Heart left ventricle (tissue), 16 donors: ENCODE data around the gene CLDN16. TPM values are rescaled to one million over a fixed set of nuclear protein-coding genes. Genes with fewer than 3 reads are reported as not detected.

ENCODE experiments used
- ATAC-seq, 4 donors: fragments of 200-7000 bp; cut with Tn5 transposase; one replicate each; pipeline ENCODE4 v1.9.1; 2020 to 2022; ENCODE audit warnings: moderate library complexity in 4 of 4, mild to moderate bottlenecking in 3 of 4, moderate number of reproducible peaks in 1 of 4
- DNase-seq, 5 donors: peaks; one replicate each; pipeline ENCODE4 v3.0.0-alpha.2; 2020
- H3K27ac ChIP-seq, 12 donors: fragments of 200-600 bp; sonication (generic) in 4 of 12; one replicate each; pipeline versions ENCODE4 v1.5.0 to v1.8.0; 2016 to 2022; ENCODE audit warnings: mild to moderate bottlenecking in 2 of 12
- H3K27me3 ChIP-seq, 9 donors: fragments of 200-600 bp; sonication (generic) in 2 of 9; one replicate each; pipeline versions ENCODE4 v1.5.1 to v1.8.0; 2016 to 2022; ENCODE audit warnings: mild to moderate bottlenecking in 3 of 9
- H3K36me3 ChIP-seq, 9 donors: fragments of 200-600 bp; sonication (generic) in 2 of 9; one replicate each; pipeline versions ENCODE4 v1.5.0 to v1.8.0; 2018 to 2022; ENCODE audit warnings: mild to moderate bottlenecking in 2 of 9
- H3K4me1 ChIP-seq, 12 donors: fragments of 200-600 bp; sonication (generic) in 4 of 12; one replicate each; pipeline versions ENCODE4 v1.5.0 to v1.8.0; 2016 to 2022; ENCODE audit warnings: mild to moderate bottlenecking in 3 of 12
- H3K4me3 ChIP-seq, 12 donors: fragments of 200-600 bp; sonication (generic) in 4 of 12; one replicate each; pipeline versions ENCODE4 v1.5.0 to v1.8.0; 2017 to 2022; ENCODE audit warnings: mild to moderate bottlenecking in 9 of 12, moderate library complexity in 4 of 12
- H3K9me3 ChIP-seq, 12 donors: fragments of 200-600 bp; sonication (generic) in 4 of 12; one replicate each; pipeline versions ENCODE4 v1.5.0 to v1.8.0; 2016 to 2022; ENCODE audit warnings: mild to moderate bottlenecking in 1 of 12
- CTCF ChIP-seq, 12 donors: fragments of 200-600 bp; sonication (generic) in 4 of 12; IDR thresholded peaks; one replicate each; pipeline versions ENCODE4 v1.5.0 to v1.8.0; 2018 to 2022; ENCODE audit warnings: antibody characterized with exemption in 12 of 12, mild to moderate bottlenecking in 5 of 12
- POLR2A ChIP-seq, 2 donors: fragments of 450-650 bp; IDR thresholded peaks; one replicate each; pipeline ENCODE4 v1.6.1; 2017; ENCODE audit warnings: antibody characterized with exemption in 2 of 2, mild to moderate bottlenecking in 2 of 2, moderate library complexity in 2 of 2
- WGBS, 4 donors: extraction: QIAGEN DNeasy Blood & Tissue Kit in 2 of 4; methylation state at CpG; one replicate each; pipeline versions ENCODE4 v1.1.5 to v1.1.7; 2013 to 2018; 5-methylcytosine and 5-hydroxymethylcytosine counted together
- intact Hi-C, 10 donors: fragments of 100-400 bp; cut with DNase I; formaldehyde crosslinking; loops; one replicate each; pipeline versions ENCODE4 v1.11.1 to v1.14.2; 2022
- polyA plus RNA-seq, 2 donors: library from polyadenylated mRNA; stranded (reverse); fragments of 200-250 nt; gene quantifications; one replicate each; pipeline ENCODE4 v1.2.3, GENCODE V29; 2013
- total RNA-seq, 9 donors: library from RNA; depleted of rRNA in 2 of 9; stranded (reverse); fragments of >200 nt in 2 of 9; fragmentation: NEBNext Ultra II Directional in 3 of 9; extraction: Animal tissue kit (Norgen Biotek cat#: 25700) in 3 of 9; gene quantifications; one replicate each; pipeline versions ENCODE4 v1.1.0 to v1.2.4, GENCODE V29; 2016 to 2023
- donor health status: ischemic (EF 13 %, LVEDD 7.1; RV severe dilation, severe dysfunction).
- donor health status: healthy with polysubstance abuse.
- donor health status: DM: no; HTN: yes; CAD: no.
- donor health status: DM: no; HTN: no; CAD: no.
- donor health status: ischemic (EF 25% LVEDD 6.9; RV normal size, moderate dysfunction).
- donor health status: ischemic (EF 25% LVEDD 5.7; RV mildly dilated, moderate dysfunction).
- donor health status: healthy.
- donor health status: DM: yes; HTN: yes; CAD: no.
- donor health status: ischemic (EF 35%, LVEDD 5.7; RV mildly dilated, moderate dysfunction).
- donor health status: nonischemic (EF 11% LVEDD 7.7; RV severe dilation, severe dysfunction).
- donor health status: DM: yes; HTN: yes; CAD: no.
- donor health status: PGD.
- donor health status: ischemic (EF 29% LVEDD 5.4; RV normal size, mild dysfunction).
- donor health status: nonischemic (EF 23%, LVEDD 6.1; RV moderate dilation, normal function).

The CLDN16 gene
- total and polyA plus RNA-seq, 11 donors, result 0.41 TPM; not detected in 10

- DNase-seq, result peak in 4 of 5 donors; percentile 13 to 28 (median 25)
- ATAC-seq, result peak in 3 of 4 donors; percentile 81 to 90 (median 89)
- Histone ChIP-seq H3K4me1 (no peaks in the 10 kb centered on the region), H3K9me3 (no peaks in the 10 kb centered on the region), H3K27ac (no peak overlapping the region), H3K4me3 (no peak overlapping the region), H3K36me3 (no peaks in the 10 kb centered on the region), H3K27me3 (no peaks in the 10 kb centered on the region)
- WGBS, 4 donors, result 13 to 27% (median 17%) methylated on average over 2 of the region's 2 CpGs
- intact Hi-C loops, result loop anchor here in 2 of 10 donors (5.0 to 10.0 kb wide), 3 partner anchors 57 to 310 kb away; partner anchors contain the start of gene CLDN1 (in 1 of the 2)
- TF ChIP-seq POLR2A (IDR thresholded peaks at IDR 0.05) (no peak), CTCF (IDR thresholded peaks at IDR 0.05) (peak; percentile 29 to 66 (median 51))
Measured at GRCh38 chr3:190384309-190384756, 3.6 kb upstream of the CLDN16 start.

- WGBS, 4 donors, result 68 to 75% (median 72%) methylated on average over 8 of the region's 8 CpGs
- DNase-seq, result no peak
- TF ChIP-seq CTCF (IDR thresholded peaks at IDR 0.05) (no peak), POLR2A (IDR thresholded peaks at IDR 0.05) (no peak)
- ATAC-seq, result peak in 2 of 4 donors; percentile 36 to 56
- H3K27me3 ChIP-seq, result no peaks in the 10 kb centered on the region
- H3K4me3 ChIP-seq, result no peak overlapping the region
- no peaks in the 10 kb centered on the region for H3K4me1 ChIP-seq
- intact Hi-C loops, result loop anchor here in 2 of 10 donors (5.0 to 10.0 kb wide), 2 partner anchors 309 to 311 kb away; no protein-coding TSS in a partner anchor
- H3K36me3 ChIP-seq, result no peaks in the 10 kb centered on the region
- no peaks in the 10 kb centered on the region for H3K9me3 ChIP-seq
- H3K27ac ChIP-seq, result no peak overlapping the region
Measured at GRCh38 chr3:190385731-190386688, 2.0 kb upstream of the CLDN16 start.

- no peaks in the 10 kb centered on the region for H3K4me1 ChIP-seq
- WGBS, 4 donors, result 48 to 65% (median 63%) methylated on average over 3 of the region's 3 CpGs
- H3K4me3 ChIP-seq, result no peak overlapping the region
- no peak for ATAC-seq
- H3K36me3 ChIP-seq, result no peaks in the 10 kb centered on the region
- H3K27ac ChIP-seq, result no peak overlapping the region
- intact Hi-C loops, result loop anchor here in 2 of 10 donors (5.0 to 10.0 kb wide), 2 partner anchors 306 to 309 kb away; no protein-coding TSS in a partner anchor
- H3K9me3 ChIP-seq, result no peaks in the 10 kb centered on the region
- no peaks in the 10 kb centered on the region for H3K27me3 ChIP-seq
- TF ChIP-seq CTCF (IDR thresholded peaks at IDR 0.05), result no peak
- no peak for TF ChIP-seq POLR2A (IDR thresholded peaks at IDR 0.05)
- DNase-seq, result no peak
Measured at GRCh38 chr3:190388703-190389102, 740 bp downstream of the CLDN16 start.

GRCh38 chr3:190396001-190396400 lies 8.0 kb downstream of the CLDN16 start:
- ATAC-seq, result no peak

More at GRCh38 chr3:190396001-190396400, 8.0 kb downstream of the CLDN16 start:
- intact Hi-C loops, result no loop called here
- Histone ChIP-seq H3K27ac (no peak overlapping the region), H3K9me3 (no peaks in the 10 kb centered on the region), H3K36me3 (no peaks in the 10 kb centered on the region), H3K27me3 (peaks cover 0 to 2% (median 0%) of the 10 kb centered on the region in 9 donors), H3K4me1 (no peaks in the 10 kb centered on the region), H3K4me3 (no peak overlapping the region)
- no peak for DNase-seq
- TF ChIP-seq CTCF (IDR thresholded peaks at IDR 0.05), result no peak
- TF ChIP-seq POLR2A (IDR thresholded peaks at IDR 0.05), result no peak
